NCI-H345 (cell line): ENCODE results near the gene DNM1L.
"Not testable (repeated sequence)": the region's sequence is repeated elsewhere in the genome, so short reads cannot be mapped to it uniquely, and the experiment has no call there.

ENCODE experiments used
- DNase-seq: peaks from one replicate; lab custom pipeline; 2025; lab: John Stamatoyannopoulos, UW

Gene DNM1L

DNA sequence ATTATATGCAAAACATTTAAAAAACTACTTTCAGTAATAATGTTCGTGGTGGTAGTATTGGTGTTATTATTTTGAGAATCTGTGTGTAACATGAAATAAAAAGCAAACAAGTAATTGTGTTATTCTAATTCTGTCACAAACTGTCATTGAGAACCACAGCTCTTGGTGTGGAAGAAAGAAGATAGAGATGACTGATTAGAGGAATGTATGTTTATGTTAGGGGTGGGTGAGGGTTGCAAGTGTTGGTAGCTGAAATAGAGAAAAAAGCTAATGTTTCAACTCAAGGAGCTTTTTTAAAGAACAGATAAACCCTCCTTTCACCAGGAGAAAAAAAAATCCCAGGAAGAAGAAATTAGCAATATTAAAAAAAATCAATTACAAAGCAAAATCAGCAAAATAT is 18.3 kb downstream of the DNM1L start:
- DNase-seq, result no peak

DNA sequence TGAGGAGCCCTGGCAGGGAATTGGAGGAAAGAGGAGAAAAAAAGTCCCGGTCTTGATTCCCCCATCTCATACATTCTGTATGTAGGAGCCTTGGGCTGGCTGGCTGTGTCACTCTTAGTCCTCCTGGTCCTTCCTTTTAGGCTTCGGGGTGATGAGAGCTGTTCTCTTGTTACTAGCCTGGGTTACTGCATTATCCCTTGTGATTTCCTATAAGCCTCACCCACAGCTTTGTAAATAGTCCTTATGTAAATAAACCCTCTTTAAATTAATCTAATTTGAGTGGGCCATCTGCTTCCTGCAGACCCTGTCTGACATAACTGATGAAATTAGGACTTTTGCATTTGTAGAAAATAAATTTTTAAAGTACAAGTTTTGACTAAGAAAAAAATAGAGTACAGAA is 19.2 kb downstream of the DNM1L start:
- peak; percentile 40 for DNase-seq

DNA sequence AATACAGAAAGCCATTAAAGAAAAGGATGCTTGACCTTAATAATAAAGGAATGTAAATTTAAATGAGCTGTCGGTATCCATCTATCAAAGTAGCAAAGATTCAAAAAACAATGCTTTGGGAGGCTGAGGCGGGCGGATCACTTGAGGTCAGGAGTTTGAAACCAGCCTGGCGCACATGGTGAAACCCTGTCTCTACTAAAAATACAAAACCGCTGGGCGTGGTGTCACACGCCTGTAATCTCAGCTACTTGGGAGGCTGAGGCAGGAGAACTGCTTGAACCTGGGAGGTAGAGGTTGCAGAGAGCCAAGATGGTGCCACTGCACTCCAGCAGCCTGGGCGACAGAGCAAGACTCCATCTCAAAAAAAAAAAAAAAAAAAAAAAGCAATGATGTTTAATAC is 20.3 kb downstream of the DNM1L start:
- DNase-seq, result not testable (repeated sequence)

GRCh38 chr12:32702473-32702872 is 23.4 kb downstream of the DNM1L start:
- no peak for DNase-seq

DNA sequence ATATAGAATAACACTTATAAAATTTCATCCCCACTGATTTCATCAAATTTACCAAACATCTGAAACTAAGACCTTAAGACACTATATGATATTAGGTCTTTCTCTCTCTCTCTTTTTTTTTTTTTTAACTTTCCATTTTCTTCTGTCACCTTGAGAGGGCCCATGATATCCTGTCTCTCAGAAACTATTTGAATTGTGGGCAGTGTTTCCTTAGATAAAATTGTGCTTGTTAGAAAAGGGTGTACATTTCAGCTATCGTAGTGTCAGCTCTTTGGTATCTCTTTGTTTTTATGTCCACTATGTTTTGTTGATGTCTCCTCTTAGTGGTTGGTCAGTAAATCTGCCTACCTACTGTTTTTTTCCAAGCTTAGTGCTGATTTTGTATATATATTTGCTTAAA is 23.8 kb downstream of the DNM1L start:
- no peak for DNase-seq

GRCh38 chr12:32705783-32706182 is 26.7 kb downstream of the DNM1L start:
- no peak for DNase-seq

DNA sequence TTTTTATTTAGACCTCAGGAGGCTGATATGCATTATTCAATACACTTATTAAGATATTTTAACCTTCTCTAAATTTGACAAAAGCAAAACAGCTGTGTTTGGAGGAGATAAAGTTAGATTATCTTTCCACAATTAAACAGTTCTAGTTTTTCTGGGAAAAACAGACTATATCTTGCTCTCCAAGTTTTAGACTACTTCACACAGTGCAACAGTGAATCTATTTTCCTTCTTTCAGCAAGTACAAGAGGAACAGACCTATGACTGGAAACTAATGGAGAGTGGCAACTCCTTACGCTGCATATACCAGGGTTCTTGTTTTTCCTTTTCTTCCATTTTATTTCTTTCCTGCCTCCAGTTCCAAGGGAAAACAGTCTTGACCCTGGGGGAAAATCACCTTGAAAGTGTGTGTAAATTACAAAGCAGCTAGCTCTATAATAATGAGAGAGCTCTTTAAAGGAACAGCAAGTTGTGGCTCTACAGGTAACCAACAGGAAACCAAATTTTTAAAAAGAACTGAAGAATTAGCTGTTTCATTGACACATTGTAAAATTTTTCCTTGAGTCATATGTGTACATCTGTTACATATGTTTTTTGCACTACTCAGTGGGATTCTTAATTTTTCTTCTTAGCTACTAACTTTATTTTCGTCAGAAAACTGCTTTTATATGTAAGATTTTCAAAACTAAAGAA is 27.4 kb downstream of the DNM1L start:
- DNase-seq, result no peak

DNA sequence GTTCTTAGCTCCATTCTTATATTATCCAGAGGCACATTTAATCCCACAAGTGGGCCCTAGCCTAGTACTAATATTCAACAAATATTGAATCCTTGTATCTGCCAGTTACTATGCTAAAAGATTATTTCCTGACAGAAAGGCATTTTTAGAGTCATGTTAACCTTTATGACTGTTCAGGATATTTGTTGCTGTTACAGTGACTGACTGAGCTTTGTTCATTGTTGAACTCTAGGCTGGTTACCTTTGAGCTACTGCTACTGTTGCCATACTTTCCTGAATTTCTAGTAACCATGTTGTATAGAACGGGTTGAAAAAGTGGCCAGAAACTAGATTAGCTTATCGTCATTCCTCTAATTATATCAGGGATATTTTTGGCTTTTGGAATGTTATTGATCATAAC is 29.8 kb downstream of the DNM1L start:
- no peak for DNase-seq

DNA sequence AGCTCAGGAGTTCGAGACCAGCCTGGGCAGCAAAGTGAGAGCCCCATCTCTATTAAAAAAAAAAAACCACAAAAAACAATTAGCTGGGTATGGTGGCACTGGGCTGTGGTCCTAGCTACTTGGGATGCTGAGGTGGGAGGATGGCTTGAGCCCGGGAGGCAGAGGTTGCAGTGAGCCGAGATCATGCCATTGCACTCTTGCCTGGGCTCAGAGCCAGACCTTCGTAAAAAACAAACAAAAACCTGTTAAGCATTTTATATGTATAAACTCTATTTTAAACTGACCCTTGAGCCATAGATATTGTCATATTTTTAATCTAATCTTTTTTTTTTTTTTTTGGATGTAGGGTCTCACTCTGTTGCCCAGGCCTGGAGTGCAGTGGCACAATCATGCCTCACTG is 35.7 kb downstream of the DNM1L start:
- DNase-seq, result no peak

DNA sequence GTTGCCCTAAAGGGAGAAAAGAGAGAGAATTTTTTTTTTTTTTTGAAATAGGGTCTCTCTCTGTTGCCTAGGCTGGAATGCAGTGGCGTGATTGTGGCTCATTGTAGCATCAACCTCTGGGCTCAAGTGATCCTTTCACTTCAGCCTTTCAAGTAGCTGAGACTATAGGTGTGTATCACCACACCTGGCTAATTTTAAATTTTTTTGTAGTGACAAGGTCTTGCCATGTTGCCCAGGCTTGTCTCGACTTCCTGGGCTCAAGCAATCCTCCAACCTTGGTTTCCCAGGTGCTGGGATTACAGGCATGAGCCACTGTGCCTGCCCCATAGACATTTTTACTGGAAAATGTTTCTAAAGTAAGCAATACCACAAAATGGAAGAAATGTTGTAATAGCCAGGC is 39.8 kb downstream of the DNM1L start:
- DNase-seq, result no peak

GRCh38 chr12:32725308-32725707 is 46.2 kb downstream of the DNM1L start:
- not testable (repeated sequence) for DNase-seq

GRCh38 chr12:32726286-32726685 is 47.2 kb downstream of the DNM1L start:
- no peak for DNase-seq

DNA sequence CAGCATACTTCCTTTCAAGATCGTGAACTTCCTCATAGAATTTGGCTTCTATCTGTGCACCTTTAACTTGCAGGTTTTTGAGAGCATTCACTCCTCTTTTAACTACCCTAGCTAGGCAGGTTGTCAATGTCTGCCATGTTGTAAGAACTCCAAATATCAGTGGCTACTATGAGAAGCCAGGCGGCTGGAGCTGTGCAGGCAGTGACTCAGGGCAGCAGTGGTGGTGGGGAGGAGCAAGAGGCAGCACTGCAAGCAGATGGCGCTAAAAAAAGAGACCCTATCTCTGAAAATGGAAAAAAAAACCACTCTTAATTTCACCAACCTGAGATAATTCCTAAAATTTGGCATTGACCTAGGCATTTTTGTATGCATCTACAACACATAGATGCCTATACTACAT is 48.1 kb downstream of the DNM1L start:
- no peak for DNase-seq

- DNase-seq, result no peak
Measured at GRCh38 chr12:32734952-32735351, 55.9 kb downstream of the DNM1L start.

DNA sequence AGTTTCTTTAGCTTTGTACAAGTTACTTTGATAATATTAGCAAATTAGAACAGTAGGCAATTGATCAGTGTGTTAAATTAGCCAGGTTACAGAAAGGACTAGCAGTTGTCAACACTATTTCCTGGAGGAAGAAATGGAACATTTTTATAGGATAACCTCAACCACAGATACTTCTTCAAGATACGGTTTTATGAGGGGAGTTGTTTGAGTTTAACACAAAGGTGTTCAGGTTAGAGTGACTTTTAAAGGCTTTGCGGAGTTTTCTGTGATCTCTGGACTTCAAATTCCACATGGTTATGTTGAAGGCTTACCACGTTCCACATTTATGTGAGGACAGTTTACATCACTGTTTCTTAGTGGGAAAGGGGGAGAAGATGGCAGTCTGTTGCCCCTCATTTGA is 57.3 kb downstream of the DNM1L start:
- no peak for DNase-seq

DNA sequence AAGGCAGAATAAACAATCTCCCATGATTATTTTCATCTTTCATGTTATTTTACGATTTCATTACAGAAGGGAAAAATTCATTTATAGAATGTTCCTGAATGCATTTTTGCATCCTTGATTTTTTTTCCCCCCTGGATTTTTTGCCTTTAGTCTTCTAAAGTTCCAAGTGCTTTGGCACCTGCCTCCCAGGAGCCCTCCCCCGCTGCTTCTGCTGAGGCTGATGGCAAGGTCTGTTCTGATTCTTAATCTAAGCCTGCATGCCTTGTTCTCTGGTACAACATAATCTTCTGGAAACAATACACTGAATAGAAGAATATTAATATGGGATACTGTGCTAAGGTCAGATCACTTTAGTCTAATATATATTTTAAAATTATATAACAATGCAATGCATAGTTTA is 58.6 kb downstream of the DNM1L start:
- no peak for DNase-seq

GRCh38 chr12:32739279-32739678 is 60.2 kb downstream of the DNM1L start:
- no peak for DNase-seq

DNA sequence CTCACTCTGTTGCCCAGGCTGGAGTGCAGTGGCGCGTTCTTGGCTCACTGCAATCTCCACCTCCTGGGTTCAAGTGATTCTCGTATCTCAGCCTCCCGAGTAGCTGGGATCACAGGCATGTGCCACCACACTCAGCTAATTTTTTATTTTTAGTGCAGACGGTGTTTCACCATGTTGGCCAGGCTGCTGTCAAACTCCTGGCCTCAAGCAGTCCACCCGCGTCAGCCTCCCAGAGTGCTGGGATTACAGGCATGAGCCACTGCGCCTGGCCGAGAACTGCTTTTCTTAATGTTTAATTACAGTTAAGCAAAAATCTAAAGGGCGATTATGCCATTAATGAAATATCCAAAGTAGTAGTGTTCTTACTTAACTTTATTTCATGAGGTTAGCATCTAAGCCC is 63.0 kb downstream of the DNM1L start:
- DNase-seq, result no peak

DNA sequence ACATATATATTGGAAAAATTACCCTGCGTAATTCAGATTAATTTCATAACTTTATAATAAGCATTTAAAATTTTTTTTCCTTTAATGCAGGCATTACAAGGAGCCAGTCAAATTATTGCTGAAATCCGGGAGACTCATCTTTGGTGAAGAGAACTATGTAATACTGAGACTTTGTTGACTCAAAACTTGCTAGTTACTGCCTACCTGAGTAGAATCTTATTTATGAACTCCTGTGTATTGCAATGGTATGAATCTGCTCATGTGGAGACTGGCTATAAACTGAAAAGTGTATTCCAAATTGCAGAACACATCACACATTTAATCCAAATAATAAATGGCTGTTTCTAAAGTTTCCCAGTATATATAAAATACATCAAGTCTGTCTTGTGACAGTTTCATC is 64.2 kb downstream of the DNM1L start:
- DNase-seq, result no peak

- no peak for DNase-seq
Measured at GRCh38 chr12:32753605-32754004, 74.5 kb downstream of the DNM1L start.

- no peak for DNase-seq
Measured at GRCh38 chr12:32754111-32754510, 75.0 kb downstream of the DNM1L start.

DNA sequence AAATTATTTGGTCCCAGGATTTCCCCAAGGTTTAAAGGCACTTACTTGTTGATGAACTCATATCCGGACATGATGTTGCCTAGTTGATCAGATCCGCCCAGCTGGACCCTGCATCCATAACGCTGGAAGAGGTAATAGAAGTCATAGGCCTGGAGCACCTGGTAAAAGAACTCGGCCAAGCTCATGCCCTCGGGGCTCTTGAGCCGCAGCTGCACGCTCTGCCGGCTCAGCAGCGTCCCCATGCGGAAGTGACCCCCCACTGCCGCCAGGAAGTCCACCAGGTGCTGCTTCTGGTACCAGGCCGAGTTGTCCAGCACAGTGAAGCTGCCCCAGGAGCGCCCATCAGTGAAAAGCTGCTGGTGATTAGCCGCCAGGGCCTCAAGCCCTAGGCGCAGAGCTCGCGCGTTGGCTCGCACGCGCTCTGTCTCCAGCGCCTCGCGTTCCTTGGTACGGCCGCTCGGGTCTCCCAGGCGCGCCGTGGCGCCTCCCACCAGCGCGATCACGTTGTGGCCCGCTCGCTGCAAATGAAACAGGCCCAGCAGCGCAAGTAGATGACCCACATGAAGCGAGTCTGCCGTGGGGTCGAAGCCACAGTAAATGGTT is 76.1 kb downstream of the DNM1L start:
- peak; percentile 69 for DNase-seq

GRCh38 chr12:32755654-32756475 is 76.8 kb downstream of the DNM1L start, which contains the start of gene YARS2:
Gene YARS2 (minus strand): TSS chr12:32755897. CDS start chr12:32755874, 23 bp downstream.
- DNase-seq, result peak; percentile 98
